ENCODE results near the gene EEF2K.
"Not testable (repeated sequence)": the region's sequence is repeated elsewhere in the genome, so short reads cannot be mapped to it uniquely, and the experiment has no call there.

EEF2K gene

DNA sequence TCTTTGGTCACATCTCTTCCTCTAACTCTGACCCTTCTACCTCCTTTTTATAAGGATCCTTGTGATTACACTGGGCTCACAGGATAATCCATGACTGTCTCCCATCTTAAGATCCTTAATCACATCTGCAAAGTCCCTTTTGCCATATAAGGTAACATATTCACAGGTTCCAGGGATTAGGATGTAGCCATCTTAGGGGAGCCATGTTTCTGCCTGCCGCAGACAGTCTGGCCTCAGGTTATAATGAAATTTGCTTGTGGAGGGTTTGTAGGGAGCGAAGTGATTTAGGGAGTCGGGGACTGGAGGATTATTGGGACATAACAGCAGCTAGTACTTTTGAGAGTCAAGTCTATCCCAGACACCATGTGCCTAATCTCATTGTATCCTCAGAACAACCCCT, 7.7 kb downstream of the EEF2K start:
- no peak for DNase-seq

DNA sequence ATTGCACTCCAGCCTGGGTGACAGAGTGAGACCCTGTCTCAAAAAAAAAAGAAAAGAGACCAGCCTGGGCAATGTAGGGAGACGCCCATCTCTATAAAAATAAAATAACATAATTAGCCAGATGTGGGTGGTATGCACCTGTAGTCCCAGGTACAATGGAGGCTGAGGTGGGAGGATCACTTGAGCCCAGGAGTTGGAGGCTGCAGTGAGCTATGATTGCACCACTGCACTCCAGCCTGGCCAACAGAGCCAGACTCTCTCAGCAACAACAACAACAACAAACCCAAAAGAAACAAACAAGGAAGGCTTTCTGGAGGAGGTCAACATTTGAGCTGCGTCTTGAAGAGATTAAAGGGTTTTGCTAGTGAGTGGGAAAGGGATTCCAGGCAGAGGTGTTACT, 8.3 kb downstream of the EEF2K start:
- no peak for DNase-seq

DNA sequence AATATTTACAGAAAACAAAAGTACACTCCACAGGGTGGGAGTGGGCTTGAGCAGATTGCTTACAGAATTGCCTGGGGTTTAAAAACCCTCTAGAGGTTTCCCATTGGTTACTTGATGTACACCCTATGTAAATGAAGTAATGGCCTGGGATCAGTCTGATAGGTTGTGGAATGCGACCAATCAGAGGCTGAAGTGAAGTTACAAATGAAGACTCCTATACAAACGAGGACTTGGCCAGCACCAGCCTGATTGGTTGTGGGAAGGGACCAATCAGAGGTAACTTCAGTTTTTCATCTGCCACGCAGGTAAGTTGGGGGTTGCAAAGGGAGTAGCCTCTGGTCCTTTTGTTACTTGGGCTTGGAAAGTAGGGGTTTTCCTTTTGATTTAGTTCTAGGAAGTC, 8.8 kb downstream of the EEF2K start:
- DNase-seq: no peak

DNA sequence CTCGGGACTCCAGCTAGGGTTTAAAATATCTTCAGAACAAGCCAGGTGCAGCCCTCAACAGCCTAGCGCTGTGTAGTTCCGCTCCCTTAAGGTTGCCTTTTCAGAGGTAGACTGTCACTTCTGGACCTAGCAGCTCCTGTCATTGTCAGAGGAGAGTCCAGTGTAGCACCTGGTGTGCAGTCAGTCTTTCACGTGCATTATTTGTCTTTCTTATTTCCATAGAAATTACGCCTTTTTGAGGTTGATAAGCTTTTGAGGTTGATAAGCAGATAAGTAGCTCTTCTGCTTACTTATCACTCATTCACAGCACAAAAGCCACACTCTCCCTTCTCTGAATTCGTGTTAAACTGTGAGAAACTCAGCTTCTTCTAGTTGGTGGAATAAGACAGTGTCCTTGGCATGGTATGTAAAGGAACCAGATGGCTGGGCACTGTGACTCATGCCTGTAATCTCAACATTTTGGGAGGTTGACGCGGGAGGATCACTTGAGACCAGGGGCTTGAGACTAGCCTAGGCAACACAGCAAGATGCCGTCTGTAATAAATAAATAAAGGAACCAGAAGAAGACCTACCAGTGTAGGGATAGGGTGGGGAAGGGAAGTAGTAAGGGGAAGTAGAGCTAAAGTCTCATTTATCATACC, 10.2 kb downstream of the EEF2K start:
- no peak for DNase-seq

DNA sequence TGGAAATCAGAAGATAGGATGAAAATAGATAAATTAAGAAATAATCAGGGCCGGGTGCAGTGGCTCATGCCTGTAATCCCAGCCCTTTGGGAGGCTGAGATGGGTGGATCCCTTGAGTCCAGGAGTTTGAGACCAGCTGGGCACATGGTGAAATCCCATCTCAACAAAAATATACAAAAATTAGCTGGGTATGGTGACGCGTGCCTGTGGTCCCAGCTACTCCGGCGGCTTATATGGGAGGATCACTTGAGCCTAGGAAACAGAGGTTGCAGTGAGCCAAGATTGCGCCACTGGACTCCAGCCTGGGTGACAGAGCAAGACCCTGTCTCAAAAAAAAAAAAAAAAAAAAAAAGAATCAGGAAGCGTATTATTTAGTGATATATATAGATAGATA, 10.8 kb downstream of the EEF2K start:
- not testable (repeated sequence) for DNase-seq

DNA sequence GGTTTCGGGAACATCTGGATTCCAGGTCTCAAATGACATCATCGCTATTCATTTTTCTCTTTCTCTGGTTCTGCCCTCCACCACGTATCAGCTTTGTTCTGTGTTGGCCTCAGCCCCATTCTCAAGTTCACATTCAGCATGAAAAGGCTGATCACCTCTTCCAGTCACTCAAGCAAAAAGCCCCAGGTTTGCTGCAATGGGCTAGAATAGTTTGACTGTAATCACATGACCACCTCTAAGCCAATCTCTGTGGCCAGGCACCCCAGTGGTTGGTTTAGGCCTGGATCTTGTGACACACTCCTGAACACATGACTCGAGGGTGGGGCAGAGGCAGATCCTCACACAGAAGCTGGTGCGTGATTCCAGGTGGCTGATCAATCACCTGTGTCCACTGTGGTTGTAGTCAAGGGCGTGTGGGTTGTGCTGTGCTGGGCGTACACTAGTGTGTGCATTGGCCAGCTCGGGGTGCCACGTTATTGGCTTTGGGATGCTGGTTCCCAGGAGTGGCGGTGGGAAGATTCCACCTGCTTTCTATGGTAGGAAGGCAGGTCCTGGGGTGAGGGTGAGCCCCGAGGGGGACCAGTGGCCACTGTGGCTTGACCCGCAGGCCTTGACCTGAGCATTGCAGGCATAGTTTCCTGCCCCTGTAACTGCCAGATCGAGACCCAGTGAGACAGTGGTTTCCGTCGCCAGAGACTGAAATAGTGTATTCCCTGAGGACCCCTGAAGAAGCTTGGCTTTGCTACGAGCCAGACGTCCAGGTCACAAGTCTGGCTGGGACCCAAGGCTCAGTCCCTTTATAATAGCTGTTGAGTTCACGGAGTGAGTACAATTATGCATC, 12.0 kb downstream of the EEF2K start:
- no peak for DNase-seq

DNA sequence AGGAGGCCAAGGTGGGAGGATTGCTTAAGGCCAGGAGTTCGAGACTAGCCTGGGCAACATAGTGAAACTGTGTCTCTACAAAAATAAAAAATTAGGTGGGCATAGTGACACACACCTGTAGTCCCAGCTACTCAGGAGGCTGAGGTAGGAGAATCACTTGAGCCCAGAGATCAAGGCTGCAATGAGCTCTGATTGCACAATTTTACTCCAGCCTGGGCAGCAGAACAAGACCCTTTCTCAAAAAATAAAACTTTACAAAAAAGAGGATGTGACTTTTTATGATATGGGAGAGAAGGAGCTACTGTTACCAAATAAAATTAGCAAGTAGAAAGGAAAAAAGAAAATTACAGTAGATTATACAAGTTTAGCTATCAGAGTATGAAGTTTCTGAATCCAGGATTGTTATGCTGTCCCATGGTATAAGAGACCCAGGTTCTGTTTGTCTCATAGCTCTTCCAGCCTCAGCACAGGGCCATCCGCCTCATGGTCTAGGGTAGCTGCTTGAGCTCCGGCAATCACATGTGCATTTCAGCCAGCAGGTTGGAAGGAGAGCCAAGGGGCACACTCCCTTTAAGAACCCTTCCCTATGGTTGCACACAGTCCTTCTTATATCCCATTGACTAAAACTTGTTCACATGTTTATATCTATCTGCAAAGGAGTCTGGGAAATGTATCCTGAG, 13.5 kb downstream of the EEF2K start:
- DNase-seq: no peak

DNA sequence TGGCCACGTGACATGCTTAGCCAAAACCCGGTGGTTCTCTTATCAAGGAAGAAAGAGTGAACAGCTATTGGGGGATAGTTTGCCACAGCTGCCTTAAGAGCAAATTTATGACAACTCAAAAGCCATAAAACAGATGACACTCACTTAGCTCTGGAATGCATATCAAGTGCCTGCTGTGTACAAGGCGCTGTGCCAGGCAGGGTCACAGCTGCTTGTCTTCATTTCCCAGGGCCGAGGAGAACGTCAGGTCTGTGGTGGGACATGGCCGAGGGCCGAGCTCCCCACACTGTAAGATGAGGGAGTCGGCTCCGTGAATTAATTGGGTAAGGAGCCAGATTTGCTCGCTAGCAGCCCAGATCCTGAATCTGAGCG, 14.0 kb downstream of the EEF2K start:
- no peak for DNase-seq

DNA sequence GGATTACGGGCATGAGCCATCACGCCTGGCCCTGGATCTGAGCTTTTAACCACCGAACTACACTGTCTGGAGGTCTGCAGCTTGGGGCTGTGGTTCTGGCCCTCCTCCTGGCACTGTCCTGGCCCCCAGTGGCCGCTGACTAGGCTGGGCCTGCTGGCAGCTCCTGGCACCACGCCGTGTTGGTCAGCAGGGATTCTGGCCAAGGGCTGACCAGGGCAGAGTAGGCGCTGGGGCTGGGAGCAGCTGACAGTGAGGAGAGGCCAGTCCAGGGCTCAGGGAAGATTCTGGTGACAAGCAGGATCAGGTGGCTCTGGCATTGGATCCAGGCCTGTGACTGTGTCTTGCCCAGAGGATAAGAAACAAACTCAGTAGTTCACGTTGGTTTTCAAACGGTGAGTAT, 14.6 kb downstream of the EEF2K start:
- DNase-seq: no peak

DNA sequence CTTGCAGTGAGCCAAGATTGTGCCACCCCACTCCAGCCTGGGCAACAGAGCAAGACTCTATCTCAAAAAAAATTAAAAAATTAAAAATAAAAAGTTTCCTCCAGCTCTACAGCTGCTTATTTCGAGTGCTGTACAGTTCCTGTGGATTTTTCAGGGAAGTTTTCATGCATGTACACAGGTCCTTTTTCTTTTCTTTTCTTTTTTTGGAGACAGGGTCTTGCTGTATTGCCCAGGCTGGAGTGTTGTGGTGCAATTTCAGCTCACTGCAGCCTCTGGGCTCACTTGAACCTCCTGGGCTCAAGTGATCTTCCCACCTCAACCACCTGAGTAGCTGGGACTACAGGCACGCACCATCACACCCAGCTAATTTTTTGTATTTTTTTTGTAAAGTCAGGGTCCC, 15.9 kb downstream of the EEF2K start:
- DNase-seq: no peak

DNA sequence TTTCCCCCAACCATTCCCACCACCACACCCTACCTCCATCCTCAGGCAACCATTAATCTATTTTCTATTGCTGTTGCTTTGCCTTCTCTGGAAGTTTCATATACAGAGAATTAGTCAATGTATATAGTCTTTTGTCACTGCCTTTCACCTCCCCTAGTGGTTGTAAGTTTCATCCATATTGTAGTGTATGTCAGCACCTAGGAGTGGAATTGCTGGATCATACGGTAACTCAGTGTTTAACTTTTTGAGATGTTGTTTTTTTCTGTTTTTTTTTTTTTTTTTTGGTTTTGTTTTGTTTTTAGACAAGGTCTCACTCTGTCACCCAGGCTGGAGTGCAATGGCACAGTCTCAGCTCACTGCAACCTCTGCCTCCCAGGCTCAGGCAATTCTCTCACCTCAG, 16.9 kb downstream of the EEF2K start:
- DNase-seq: no peak

DNA sequence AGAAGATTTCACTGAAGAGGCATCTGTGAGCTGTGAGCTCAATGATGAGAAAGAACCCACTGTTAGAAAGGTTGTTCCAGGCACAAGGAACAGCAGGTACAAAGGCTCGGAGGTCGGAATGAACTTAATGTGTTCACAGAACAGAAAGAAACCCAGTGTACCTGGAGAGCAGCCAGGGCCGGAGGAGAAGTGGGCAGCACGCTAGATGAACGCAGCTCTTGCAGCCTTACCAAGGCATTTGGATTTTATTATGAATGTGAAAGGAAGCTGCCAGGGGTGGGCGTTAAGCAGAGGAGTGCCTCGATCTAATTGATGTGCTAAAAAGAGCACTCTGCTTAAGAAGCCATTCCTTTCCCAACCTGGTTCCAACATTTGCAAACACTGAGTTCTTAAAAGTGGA, 19.0 kb downstream of the EEF2K start:
- no peak for DNase-seq

DNA sequence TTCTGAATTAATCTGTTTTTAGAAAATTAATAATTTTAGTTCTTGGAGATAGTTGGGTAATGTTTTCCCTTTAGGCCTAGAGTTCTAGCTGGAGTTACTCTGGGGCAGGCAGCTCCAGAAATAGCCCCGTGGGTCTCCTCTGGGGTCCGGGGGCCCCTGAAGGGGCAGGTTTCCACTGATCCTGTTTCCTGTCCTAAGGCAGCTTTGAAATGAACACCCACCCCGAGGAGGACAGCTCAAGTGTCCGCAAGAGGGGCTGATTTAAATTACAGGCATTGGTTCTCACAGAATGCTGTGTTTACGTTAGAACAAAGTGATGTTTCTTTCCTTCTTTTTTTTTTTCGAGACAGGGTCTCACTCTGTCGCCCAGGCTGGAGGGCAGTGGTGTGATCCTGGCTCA, 23.8 kb downstream of the EEF2K start:
- DNase-seq: no peak

DNA sequence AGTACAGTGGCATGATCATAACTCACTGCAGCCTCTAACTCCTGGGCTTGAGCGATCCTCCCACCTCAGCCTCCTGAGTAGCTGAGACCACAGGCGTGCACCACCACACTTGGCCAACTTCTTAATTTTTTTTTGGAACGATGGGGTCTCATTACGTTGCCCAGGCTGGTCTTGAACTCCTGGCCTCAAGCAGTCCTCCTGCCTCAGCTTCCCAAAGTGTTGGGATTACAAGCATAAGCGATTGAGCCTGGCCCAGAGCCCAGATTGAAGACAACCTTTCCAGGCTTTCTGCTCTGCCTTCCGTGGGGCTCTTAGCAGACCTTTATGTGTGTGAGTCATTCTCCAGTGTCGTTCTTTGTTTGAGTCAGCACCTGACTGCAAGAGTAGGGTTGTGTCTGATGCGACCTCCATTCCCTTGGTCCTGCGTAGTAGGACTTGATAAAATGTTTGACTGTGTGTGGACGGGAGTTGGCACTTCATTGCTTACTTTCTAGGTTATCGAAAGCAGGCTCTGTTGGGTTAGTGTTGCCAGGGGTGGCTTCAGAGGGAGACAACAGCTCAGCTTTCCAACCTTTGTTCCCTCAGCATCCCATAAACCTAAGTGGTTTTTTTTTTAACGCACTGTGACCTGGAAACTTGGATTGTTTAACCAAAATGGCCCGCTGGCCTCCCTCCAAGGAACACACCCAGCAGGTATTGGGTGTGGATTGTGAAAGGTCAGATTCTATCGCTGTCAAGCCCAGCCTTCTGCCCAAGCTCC, 26.4 kb downstream of the EEF2K start:
- DNase-seq: no peak

DNA sequence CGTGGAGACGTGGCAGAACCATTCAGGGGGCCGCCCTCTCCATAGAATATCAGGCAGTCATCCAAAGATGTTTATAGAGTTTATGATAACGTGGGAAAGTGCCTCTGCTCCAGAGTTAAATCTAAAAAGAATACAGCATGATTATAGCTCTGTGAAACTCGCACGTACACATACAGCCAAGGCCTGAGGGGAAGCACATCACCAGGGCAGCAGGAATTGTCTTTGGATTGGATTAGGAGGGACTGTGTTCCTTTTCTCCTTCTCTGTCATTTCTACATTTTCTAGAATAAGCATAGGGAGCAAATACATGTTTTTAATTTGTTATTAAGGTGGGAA, 26.9 kb downstream of the EEF2K start:
- DNase-seq: no peak

DNA sequence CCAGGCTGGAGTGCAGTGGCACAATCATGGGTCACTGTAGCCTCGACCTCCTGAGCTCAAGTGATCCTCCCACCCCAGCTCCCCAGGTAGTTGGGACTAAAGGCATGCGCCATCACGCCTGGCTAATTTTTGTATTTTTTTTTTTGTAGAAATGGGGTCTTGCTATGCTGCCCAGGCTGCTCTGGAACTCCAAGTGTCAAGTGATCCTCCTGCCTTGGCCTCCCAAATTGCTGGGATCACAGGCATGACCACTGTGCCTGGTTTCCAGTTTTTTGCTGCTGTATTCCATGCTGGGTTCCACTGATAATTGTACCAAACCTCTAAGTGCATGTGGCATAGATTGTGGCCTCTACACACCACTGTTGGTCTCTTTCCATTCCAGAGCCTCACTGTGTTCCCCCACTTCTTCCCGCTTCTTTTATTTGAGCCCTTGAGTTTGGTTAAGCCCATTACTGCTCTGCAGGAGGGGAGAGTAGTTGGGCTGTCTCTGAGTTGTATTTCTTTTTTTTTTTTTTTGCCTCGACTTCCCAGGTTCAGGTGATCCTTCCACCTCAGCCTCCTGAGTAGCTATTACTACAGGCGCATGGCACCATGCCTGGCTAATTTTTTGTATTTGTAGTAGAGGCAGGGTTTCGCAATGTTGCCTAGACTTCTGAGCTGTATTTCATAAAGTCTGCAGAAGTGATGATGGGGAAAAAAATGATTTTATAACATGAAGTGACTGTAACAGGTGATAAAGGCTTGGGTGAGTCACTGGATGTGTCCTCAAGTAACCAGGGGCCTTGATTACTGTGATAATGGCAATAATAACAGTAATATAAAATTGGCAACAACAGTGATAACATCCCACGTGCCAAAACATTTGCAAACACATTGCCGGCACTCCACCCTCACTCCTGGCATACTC, 30.0 kb downstream of the EEF2K start:
- no peak for DNase-seq

DNA sequence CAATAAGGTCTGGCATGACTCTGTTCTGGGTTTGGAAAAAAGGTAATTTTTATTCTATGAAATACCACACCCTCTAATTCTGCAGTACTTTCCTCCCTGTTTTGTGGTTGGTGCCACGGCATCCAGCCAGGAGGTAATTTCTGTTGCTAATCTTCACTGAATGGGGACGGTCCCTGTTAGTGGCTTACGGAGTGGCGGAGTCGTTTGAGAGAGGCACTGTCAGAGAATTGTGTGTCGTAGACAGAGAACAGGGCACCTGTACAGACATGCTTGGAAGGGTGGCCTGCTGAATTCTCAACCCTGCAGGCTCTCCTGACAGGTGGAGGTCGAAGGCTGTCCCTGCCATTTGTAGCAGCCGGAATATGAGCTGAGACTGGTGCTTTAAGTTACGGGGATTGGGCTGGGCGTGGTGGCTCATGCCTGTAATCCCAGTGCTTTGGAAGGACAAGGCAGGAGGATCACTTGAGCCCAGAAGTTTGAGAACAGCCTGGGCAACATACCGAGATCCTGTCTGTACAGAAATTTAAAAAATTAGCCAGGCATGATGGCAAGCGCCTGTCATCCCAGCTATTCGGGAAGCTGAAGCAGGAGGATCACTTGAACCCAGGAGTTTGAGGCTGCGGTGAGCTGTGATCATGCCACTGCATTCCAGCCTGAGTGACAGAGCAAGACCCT, 33.2 kb downstream of the EEF2K start:
- no peak for DNase-seq

DNA sequence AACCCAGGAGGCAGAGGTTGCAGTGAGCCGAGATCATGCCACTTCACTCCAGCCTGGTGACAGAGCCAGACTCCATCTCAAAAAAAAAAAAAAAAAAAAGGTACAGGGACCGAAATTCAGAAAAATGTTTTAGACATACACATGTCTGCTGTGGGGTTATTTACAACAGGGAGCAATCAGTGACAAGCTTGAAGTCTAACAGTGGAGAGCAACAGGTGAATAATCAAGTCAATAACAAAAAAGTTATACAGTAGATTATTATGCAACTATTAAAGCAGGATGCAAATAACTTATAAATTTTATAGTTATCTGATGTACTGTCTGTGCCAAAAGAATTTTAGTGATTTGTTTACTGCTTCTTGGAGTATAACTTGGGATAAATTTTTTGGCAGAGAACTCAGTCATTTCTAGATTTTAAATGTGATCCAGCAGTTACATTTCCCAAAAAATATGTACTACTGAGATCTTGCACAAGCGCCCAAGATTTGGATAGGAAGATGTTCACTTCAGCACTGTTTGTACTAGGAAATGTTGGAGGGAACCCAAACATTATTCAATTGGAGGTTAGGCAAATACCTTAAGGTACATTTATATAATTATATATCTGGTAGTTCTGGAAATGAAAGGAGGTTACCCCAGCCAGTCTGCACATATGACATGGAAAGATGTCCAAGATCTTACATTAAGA, 34.1 kb downstream of the EEF2K start:
- no peak for DNase-seq

DNA sequence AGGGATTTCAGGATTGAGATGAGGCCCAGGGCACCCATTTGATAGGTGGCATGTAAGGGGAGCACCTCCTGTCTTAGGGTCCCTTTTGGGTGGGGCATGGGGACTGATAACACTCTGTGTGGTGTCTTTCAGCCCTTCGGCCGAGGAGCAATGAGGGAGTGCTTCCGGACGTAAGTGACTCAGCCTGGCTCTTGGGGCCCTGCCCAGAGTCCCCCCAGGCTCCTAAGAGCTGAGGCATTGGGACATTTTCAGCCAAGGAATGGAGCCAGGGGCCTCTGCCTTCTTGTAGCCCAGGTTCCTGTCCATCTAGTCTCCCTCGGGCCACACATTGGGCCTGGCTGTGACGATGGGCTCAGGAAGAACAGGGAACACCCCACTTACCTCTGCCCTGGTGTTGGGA, 44.4 kb downstream of the EEF2K start:
- no peak for DNase-seq

DNA sequence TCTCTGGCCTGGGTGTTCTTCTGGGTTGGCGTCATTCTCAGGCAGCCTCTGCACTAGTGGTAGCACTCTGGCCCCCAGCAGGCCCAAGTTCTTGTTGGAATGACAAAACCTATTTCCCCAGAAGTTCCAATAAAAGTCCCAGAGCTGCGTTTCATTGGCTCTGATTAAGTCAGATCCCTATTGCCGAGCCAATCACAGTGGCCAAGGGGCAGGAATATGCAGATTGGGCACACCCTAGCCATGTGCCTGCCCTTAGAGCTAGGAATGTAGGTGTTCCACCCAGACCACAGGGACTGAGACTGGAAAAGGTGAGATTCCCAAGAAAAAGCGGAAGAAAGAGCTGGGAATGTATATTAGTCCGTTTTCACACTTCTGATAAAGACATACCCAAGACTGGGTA, 46.2 kb downstream of the EEF2K start:
- DNase-seq: no peak

DNA sequence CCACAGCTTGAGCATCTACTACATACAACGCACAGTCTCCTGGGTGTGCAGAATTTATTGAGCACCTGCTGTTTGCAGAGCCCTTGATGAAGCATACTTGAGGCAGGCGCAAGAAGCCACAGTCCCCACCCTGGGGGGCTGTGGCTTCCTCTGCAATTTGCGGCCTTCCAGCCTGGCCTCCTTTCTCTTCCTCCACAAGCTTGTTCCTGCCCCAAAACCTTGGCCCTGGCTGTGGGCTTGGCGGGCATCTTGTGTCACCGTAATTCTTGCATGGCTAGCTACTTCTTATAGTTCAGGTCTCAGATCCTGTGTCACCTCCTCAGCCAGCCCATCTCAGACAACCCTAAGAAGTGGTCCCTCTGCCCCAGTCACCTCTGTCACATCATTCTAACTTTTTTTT, 47.2 kb downstream of the EEF2K start:
- DNase-seq: no peak
